ENCODE results near the gene SPEM2.

- TF ChIP-seq POLR2A (IDR thresholded peaks at IDR 0.05; ENCODE audit: low read length) (no peak), GATA1 (IDR thresholded peaks at IDR 0.05; ENCODE audit: low read depth, low read length) (no peak)
Measured at GRCh38 chr17:7417056-7417655, 8.3 kb upstream of the SPEM2 start.

All from erythroblast (primary cell).